HG02943 (cell line): ENCODE data around the gene TCEA3.

Source experiments
- ATAC-seq: cut with Tn5 transposase; IDR thresholded peaks from one replicate; pipeline ENCODE4 v1.9.1; 2021; ENCODE audit warnings: mild to moderate bottlenecking, low read depth, moderate library complexity; ENCODE audit not compliant: unreplicated experiment

TCEA3 gene

GRCh38 chr1:23422241-23422877 lies 2.2 kb downstream of the TCEA3 start:
- no peak for ATAC-seq

- ATAC-seq: no peak
These were observed 2.8 kb downstream of the TCEA3 start for GRCh38 chr1:23421753-23422240.

- no peak for ATAC-seq
These were observed 3.2 kb downstream of the TCEA3 start for GRCh38 chr1:23421343-23421742.

GRCh38 chr1:23420778-23421177 lies 3.8 kb downstream of the TCEA3 start:
- no peak for ATAC-seq

GRCh38 chr1:23419180-23419579 lies 5.4 kb downstream of the TCEA3 start:
- no peak for ATAC-seq

GRCh38 chr1:23417570-23417969 lies 7.0 kb downstream of the TCEA3 start:
- no peak for ATAC-seq

- no peak for ATAC-seq
These were observed 7.6 kb downstream of the TCEA3 start for GRCh38 chr1:23416964-23417363.

GRCh38 chr1:23408797-23409290 lies 15.7 kb downstream of the TCEA3 start:
- no peak for ATAC-seq

GRCh38 chr1:23407016-23407630 lies 17.4 kb downstream of the TCEA3 start:
- ATAC-seq: no peak

- no peak for ATAC-seq
These were observed 18.6 kb downstream of the TCEA3 start for GRCh38 chr1:23405946-23406345.

GRCh38 chr1:23403735-23404486 lies 20.6 kb downstream of the TCEA3 start:
- no peak for ATAC-seq

- no peak for ATAC-seq
These were observed 21.2 kb downstream of the TCEA3 start for GRCh38 chr1:23403355-23403734.

GRCh38 chr1:23403038-23403336 lies 21.6 kb downstream of the TCEA3 start:
- no peak for ATAC-seq

- ATAC-seq: no peak
These were observed 22.1 kb downstream of the TCEA3 start for GRCh38 chr1:23402286-23403037.

- no peak for ATAC-seq
These were observed 23.2 kb downstream of the TCEA3 start for GRCh38 chr1:23401313-23401712.

- no peak for ATAC-seq
These were observed 24.0 kb downstream of the TCEA3 start for GRCh38 chr1:23400324-23401114.

- no peak for ATAC-seq
These were observed 25.3 kb downstream of the TCEA3 start for GRCh38 chr1:23399229-23399628.

GRCh38 chr1:23397908-23398307 lies 26.6 kb downstream of the TCEA3 start:
- no peak for ATAC-seq

GRCh38 chr1:23396380-23396779 lies 28.2 kb downstream of the TCEA3 start:
- no peak for ATAC-seq

GRCh38 chr1:23395849-23396248 lies 28.7 kb downstream of the TCEA3 start:
- ATAC-seq: no peak
